HepG2 (cell line): ENCODE results near the gene ANKRD22. TPM values are rescaled to one million over a fixed set of nuclear protein-coding genes. Genes with fewer than 3 reads are reported as not detected.

ENCODE experiments used
- ATAC-seq: fragments of 200-7000 bp; cut with Tn5 transposase; 3 replicates; pipeline ENCODE4 v1.9.1; 2020; ENCODE audit warnings: mild to moderate bottlenecking, moderate library complexity
- BruUV-seq: library from RNA; stranded (reverse); fragments of 400-500 nt; replicated peaks from 2 replicates; lab custom pipeline; 2021; lab: Mats Ljungman, UMichigan
- CTCF ChIA-PET: fragments of 300-600 bp; formaldehyde crosslinking; extraction: SDS; loops from one replicate; lab custom pipeline; 2021; ENCODE audit warnings: low total read pairs, inconsistent platforms, low intra/inter-chr PET ratio; lab: Yijun Ruan, JAX
- POLR2A ChIA-PET: fragments of 350-600 bp; sonication (Branson Sonifier 250); formaldehyde crosslinking; loops from one replicate; lab custom pipeline; 2020; ENCODE audit warnings: antibody characterized with exemption, inconsistent platforms; lab: Yijun Ruan, JAX
- DNase-seq: peaks from one replicate; pipeline ENCODE4 v3.0.0-alpha.2; 2015; ENCODE audit warnings: low spot score
- FAIRE-seq: peaks from 3 replicates; lab custom pipeline; 2011; peaks lifted over from hg19 to GRCh38; lab: Jason Lieb, UNC
- H2AFZ ChIP-seq: one replicate; pipeline ENCODE4 v1.6.1; 2011; ENCODE audit warnings: low read length, inconsistent platforms
- H3K27ac ChIP-seq: fragments of 300-600 bp; 3 replicates; pipeline ENCODE4 v1.8.0; 2011; ENCODE audit warnings: mixed run types, mild to moderate bottlenecking, mixed read lengths, low read length, inconsistent platforms; ENCODE audit not compliant: insufficient read depth; ENCODE audit errors: extremely low read length
- H3K27me3 ChIP-seq, 2 experiments: fragments of 200-600 bp in 1 of 2; 2 replicates in 1 of 2; 3 replicates in 1 of 2; pipeline versions ENCODE4 v1.6.0 to v1.8.0; 2011; ENCODE audit warnings: low read length in 2 of 2, mild to moderate bottlenecking in 2 of 2, moderate library complexity in 2 of 2, inconsistent platforms in 1 of 2; ENCODE audit not compliant: insufficient read depth in 2 of 2, control insufficient read depth in 1 of 2
- H3K36me3 ChIP-seq, 2 experiments: fragments of 200-600 bp in 1 of 2; replicated peaks in 1 of 2; 2 replicates in 1 of 2; 3 replicates in 1 of 2; pipeline versions ENCODE4 v1.5.1 to v1.8.0; 2011; ENCODE audit warnings: low read length in 2 of 2, inconsistent platforms in 1 of 2; ENCODE audit not compliant: insufficient read depth in 2 of 2, control insufficient read depth in 1 of 2
- H3K4me1 ChIP-seq: 2 replicates; pipeline ENCODE4 v1.5.1; 2012; ENCODE audit warnings: low read length, inconsistent platforms; ENCODE audit not compliant: insufficient read depth
- H3K4me2 ChIP-seq: 2 replicates; pipeline ENCODE4 v1.6.0; 2011; ENCODE audit warnings: low read depth, low read length, inconsistent platforms
- H3K4me3 ChIP-seq, 3 experiments: fragments of 200-600 bp in 1 of 3; sonication (generic), shearing (Covaris generic) in 1 of 3; replicated peaks in 1 of 3; 2 replicates each; pipeline ENCODE4 v1.5.1; 2011 to 2016; ENCODE audit warnings: low read length in 3 of 3, inconsistent platforms in 2 of 3, low read depth in 2 of 3, mild to moderate bottlenecking in 2 of 3, control low read depth in 1 of 3, mixed read lengths in 1 of 3; ENCODE audit not compliant: insufficient read depth in 1 of 3
- H3K79me2 ChIP-seq: one replicate; pipeline ENCODE4 v1.6.1; 2011; ENCODE audit warnings: low read length, inconsistent platforms; ENCODE audit not compliant: insufficient read depth
- H3K9ac ChIP-seq: 2 replicates; pipeline ENCODE4 v1.6.0; 2011; ENCODE audit warnings: mild to moderate bottlenecking, low read depth, low read length, inconsistent platforms; ENCODE audit not compliant: insufficient read depth
- H3K9me3 ChIP-seq: 2 replicates; pipeline ENCODE4 v1.5.1; 2012; ENCODE audit warnings: mild to moderate bottlenecking, low read length
- H4K20me1 ChIP-seq: 2 replicates; pipeline ENCODE4 v1.6.0; 2011; ENCODE audit warnings: inconsistent platforms, mild to moderate bottlenecking, low read length, moderate library complexity; ENCODE audit not compliant: insufficient read depth
- AHR ChIP-seq: IDR thresholded peaks from 2 replicates; pipeline ENCODE4 v1.6.1; 2018; ENCODE audit warnings: missing genetic modification reagents, missing compliant biosample characterization
- DBP ChIP-seq: sonication (generic); formaldehyde crosslinking; IDR thresholded peaks from 2 replicates; pipeline ENCODE4 v1.4.0; 2020; ENCODE audit warnings: missing genetic modification reagents; ENCODE audit errors: not compliant biosample characterization
- MED1 ChIP-seq: sonication (generic); formaldehyde crosslinking; IDR thresholded peaks from 2 replicates; pipeline ENCODE4 v1.4.0; 2020; ENCODE audit warnings: missing genetic modification reagents
- MED8 ChIP-seq: sonication (generic); formaldehyde crosslinking; IDR thresholded peaks from 2 replicates; pipeline ENCODE4 v1.8.1; 2023; ENCODE audit warnings: mild to moderate bottlenecking, missing genetic modification reagents; ENCODE audit not compliant: insufficient replicate concordance
- NFYC ChIP-seq: IDR thresholded peaks from 2 replicates; pipeline ENCODE4 v1.6.1; 2016; ENCODE audit warnings: missing genetic modification reagents, missing compliant biosample characterization
- REST ChIP-seq, 2 experiments: IDR thresholded peaks; 2 replicates each; pipeline ENCODE4 v1.6.1; 2011 to 2012; ENCODE audit warnings: low read length in 2 of 2, borderline replicate concordance in 1 of 2, low read depth in 1 of 2, mild to moderate bottlenecking in 1 of 2, moderate library complexity in 1 of 2
- SNAPC2 ChIP-seq: sonication (generic); formaldehyde crosslinking; IDR thresholded peaks from 2 replicates; pipeline ENCODE4 v1.8.1; 2022; ENCODE audit warnings: mild to moderate bottlenecking, missing genetic modification reagents
- STAT6 ChIP-seq: sonication (generic); formaldehyde crosslinking; IDR thresholded peaks from 2 replicates; pipeline ENCODE4 v1.4.0; 2020; ENCODE audit warnings: missing genetic modification reagents, mild to moderate bottlenecking, borderline replicate concordance
- TEAD3 ChIP-seq: optimal IDR thresholded peaks from 2 replicates; pipeline ENCODE3; 2016; ENCODE audit warnings: borderline replicate concordance
- TFDP1 ChIP-seq: IDR thresholded peaks from 2 replicates; pipeline ENCODE4 v1.6.1; 2016; ENCODE audit warnings: missing compliant biosample characterization, missing genetic modification reagents, borderline replicate concordance
- THAP9 ChIP-seq: sonication (generic); formaldehyde crosslinking; IDR thresholded peaks from 2 replicates; pipeline ENCODE4; 2020; ENCODE audit warnings: missing genetic modification reagents, mild to moderate bottlenecking, borderline replicate concordance
- ZBTB8A ChIP-seq: sonication (generic); formaldehyde crosslinking; IDR thresholded peaks from 2 replicates; pipeline ENCODE4 v1.4.0; 2020; ENCODE audit warnings: mild to moderate bottlenecking, low read depth, missing genetic modification reagents, borderline replicate concordance
- ZNF12 ChIP-seq: sonication (generic); formaldehyde crosslinking; IDR thresholded peaks from 2 replicates; pipeline ENCODE4 v1.5.0; 2020; ENCODE audit warnings: missing genetic modification reagents
- WGBS: methylation state at CpG from one replicate; pipeline ENCODE4 v1.1.6; 2017; ENCODE audit warnings: low lambda C conversion rate; 5-methylcytosine and 5-hydroxymethylcytosine counted together
- in situ Hi-C: cut with HindIII; loops from 2 replicates; pipeline ENCODE4 v1.10.0; 2017; ENCODE audit warnings: low pct_unique_long_range_greater_than_20kb; ENCODE audit not compliant: extremely low pct_ligation_motif_present
- intact Hi-C: fragments of 100-400 bp; cut with micrococcal nuclease; formaldehyde crosslinking; loops from one replicate; pipeline ENCODE4 v1.10.0; 2022; ENCODE audit not compliant: unreplicated experiment
- polyA plus RNA-seq, 8 experiments: library from polyadenylated mRNA; depleted of rRNA in 3 of 8; stranded (reverse) in 7 of 8; unstranded in 1 of 8; fragments of >200 nt; fragmentation: Illumina TruSeq in 4 of 8; extraction: Trizol in 4 of 8; gene quantifications; 2 replicates each; pipeline versions ENCODE4 v1.2.1 to v1.2.3, GENCODE V29; 2011 to 2016; ENCODE audit warnings: low read depth in 4 of 8, missing spikeins in 1 of 8, mixed read lengths in 1 of 8; ENCODE audit not compliant: insufficient read depth in 1 of 8
- total RNA-seq, 5 experiments: library from RNA; depleted of rRNA; stranded (reverse); fragments of >200 nt; fragmentation: Illumina TruSeq; extraction: Trizol; gene quantifications; 2 replicates each; pipeline ENCODE4 v1.2.3, GENCODE V29; 2016; ENCODE audit warnings: low read depth in 1 of 5

The ANKRD22 gene
- total and polyA plus RNA-seq, 2 of the 13 experiments (the other 11 are each of a cell fraction or from before 2014, with no cell fraction given): not detected

- no peaks in the 10 kb centered on the region for H3K79me2 ChIP-seq
- no peaks in the 10 kb centered on the region for H3K9me3 ChIP-seq
- no peak overlapping the region for H3K4me3 ChIP-seq
- H4K20me1 ChIP-seq: no peaks in the 10 kb centered on the region
- DNase-seq: no peak
- H3K27me3 ChIP-seq: no peaks in the 10 kb centered on the region; a peak in 2 of 5 replicates
- no peaks in the 10 kb centered on the region for H3K36me3 ChIP-seq
- no TSS peak for BruUV-seq
- no peaks in the 10 kb centered on the region for H3K4me1 ChIP-seq
- H3K4me2 ChIP-seq: no peak overlapping the region
- CTCF ChIA-PET: no interaction called here
- POLR2A ChIA-PET: no interaction called here
- 2% methylated on average over 3 of the region's 3 CpGs for WGBS
- FAIRE-seq: no peak
- H3K27ac ChIP-seq: no peak overlapping the region
- no peak overlapping the region for H2AFZ ChIP-seq
- ATAC-seq: no peak
- intact Hi-C loops: no loop called here
- no peak overlapping the region for H3K9ac ChIP-seq
- in situ Hi-C loops: loop anchor here (25.0 kb wide), 1 partner anchor 372 kb away; the partner anchor contains the start of gene CH25H
- TF ChIP-seq DBP (CRISPR knock-in tag): no peak
- no peak for TF ChIP-seq SNAPC2 (CRISPR knock-in tag)
- TF ChIP-seq TFDP1 (CRISPR knock-in tag): no peak
- no peak for TF ChIP-seq NFYC (CRISPR knock-in tag)
- TF ChIP-seq STAT6 (CRISPR knock-in tag): no peak
- no peak for TF ChIP-seq MED8
- TF ChIP-seq ZBTB8A (CRISPR knock-in tag): no peak
- TF ChIP-seq AHR (CRISPR knock-in tag): no peak
- TF ChIP-seq MED1 (CRISPR knock-in tag): no peak
- no peak for TF ChIP-seq TEAD3 (CRISPR knock-in tag)
- TF ChIP-seq THAP9: no peak
- TF ChIP-seq REST (IDR thresholded peaks at IDR 0.05; ENCODE audit: borderline replicate concordance in 1 of 2, low read depth in 1 of 2, low read length in 2 of 2): no peak
- TF ChIP-seq ZNF12 (CRISPR knock-in tag): no peak
Observed at GRCh38 chr10:88840104-88840503, 11.5 kb downstream of the ANKRD22 start.
